Tibial nerve (tissue), 4 donors: Measurements from ENCODE around the gene SPATS2L. TPM values are rescaled to one million over a fixed set of nuclear protein-coding genes. Genes with fewer than 3 reads are reported as not detected.

Experiments used
- DNase-seq, 2 donors: peaks; one replicate each; pipeline ENCODE4 v3.0.0-alpha.2; 2019; ENCODE audit warnings: low spot score in 2 of 2
- H3K27ac ChIP-seq, 4 donors: fragments of 200-600 bp; sonication (generic) in 3 of 4; one replicate each; pipeline ENCODE4 v1.5.1; 2017 to 2019; ENCODE audit warnings: mild to moderate bottlenecking in 1 of 4
- H3K27me3 ChIP-seq, 2 donors: fragments of 200-600 bp; sonication (generic) in 1 of 2; one replicate each; pipeline versions ENCODE4 v1.5.1 to v1.6.0; 2017 to 2019
- H3K36me3 ChIP-seq, 3 donors: fragments of 200-600 bp; sonication (generic); one replicate each; pipeline ENCODE4 v1.5.1; 2018 to 2019
- H3K4me1 ChIP-seq, 4 donors: fragments of 200-600 bp; sonication (generic) in 3 of 4; one replicate each; pipeline ENCODE4 v1.5.1; 2017 to 2019
- H3K4me3 ChIP-seq, 4 donors: fragments of 200-600 bp; sonication (generic) in 3 of 4; one replicate each; pipeline ENCODE4 v1.5.1; 2017 to 2019; ENCODE audit warnings: mild to moderate bottlenecking in 1 of 4, moderate library complexity in 1 of 4
- H3K9me3 ChIP-seq, 4 donors: fragments of 200-600 bp; sonication (generic) in 3 of 4; one replicate each; pipeline ENCODE4 v1.5.1; 2017 to 2019
- EP300 ChIP-seq, 2 donors: sonication (generic); formaldehyde crosslinking; IDR thresholded peaks; one replicate each; pipeline ENCODE4 v1.6.1; 2017; ENCODE audit warnings: antibody characterized with exemption in 2 of 2, mild to moderate bottlenecking in 1 of 2
- POLR2A ChIP-seq, 2 donors: fragments of 450-650 bp; IDR thresholded peaks; one replicate each; pipeline ENCODE4 v1.6.1; 2017; ENCODE audit warnings: antibody characterized with exemption in 2 of 2, mild to moderate bottlenecking in 2 of 2, moderate library complexity in 2 of 2
- WGBS, 2 donors: methylation state at CpG; one replicate each; pipeline ENCODE4 v1.1.5; 2018; 5-methylcytosine and 5-hydroxymethylcytosine counted together
- total RNA-seq, 4 donors: library from RNA; depleted of rRNA; stranded (reverse); fragments of >200 nt; gene quantifications; one replicate each; pipeline ENCODE4 v1.1.0, GENCODE V29; 2016
- TF ChIP-seq, protein P1 (sequence below), 5 experiments: fragments of 200-600 bp in 3 of 5; fragments of 450-650 bp in 2 of 5; sonication (generic) in 3 of 5; IDR thresholded peaks; one replicate each; pipeline ENCODE4 v1.5.1; 2016 to 2019; ENCODE audit warnings: antibody characterized with exemption in 5 of 5, mild to moderate bottlenecking in 3 of 5, moderate library complexity in 2 of 5

The SPATS2L gene
- total RNA-seq, 4 donors from 2014 or later: 50.9 to 74.1 (median 57.2) TPM

DNA sequence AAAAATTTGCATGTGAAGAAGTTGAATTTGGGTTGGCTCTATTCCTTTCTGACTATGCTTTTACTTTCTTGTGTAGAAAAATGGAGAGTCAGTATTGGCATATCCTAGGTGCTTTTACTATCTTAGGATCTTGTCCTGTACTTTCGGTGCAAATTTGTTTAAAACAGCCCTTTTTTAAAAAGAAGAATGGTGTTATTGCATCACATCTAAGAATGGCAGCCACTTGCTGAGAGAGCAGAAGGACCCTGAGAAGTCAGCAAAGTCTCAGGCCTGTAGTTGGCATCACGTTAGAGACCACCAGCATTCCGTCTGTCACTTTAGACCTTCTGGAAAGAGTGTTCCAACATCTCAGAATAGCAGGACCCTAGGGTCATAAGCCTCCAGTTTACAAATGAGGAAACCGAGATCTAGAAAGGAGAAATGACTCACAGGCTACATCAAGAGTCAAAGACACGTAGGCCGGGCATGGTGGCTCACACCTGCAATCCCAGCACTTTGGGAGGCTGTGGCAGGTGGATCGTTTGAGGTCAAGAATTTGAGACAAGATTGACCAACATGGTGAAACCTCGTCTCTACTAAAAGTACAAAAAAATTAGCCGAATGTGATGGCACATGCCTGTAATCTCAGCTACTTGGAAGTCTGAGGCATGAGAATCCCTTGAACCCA is 42.5 kb downstream of the SPATS2L start:
- no peak for DNase-seq

DNA sequence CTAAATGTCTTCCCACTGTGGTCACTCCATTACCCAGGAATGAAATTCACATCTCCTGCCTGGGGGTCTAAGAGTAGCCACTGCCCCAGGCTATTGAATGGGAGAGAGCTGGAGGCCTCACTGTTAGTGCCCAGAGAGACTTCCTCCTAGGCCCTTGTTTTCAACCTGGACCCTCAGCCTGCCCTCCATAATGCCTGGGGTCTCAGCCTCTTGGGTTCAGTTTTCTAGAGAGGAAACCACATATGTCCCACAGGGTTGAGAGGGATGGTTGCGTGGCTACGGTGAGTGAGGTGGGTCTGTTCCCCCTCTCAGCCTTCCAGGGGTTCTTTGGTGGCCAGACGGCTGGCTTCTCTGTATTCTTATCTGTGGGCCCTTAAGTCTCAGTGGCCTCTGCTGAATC is 43.4 kb downstream of the SPATS2L start:
- TF ChIP-seq POLR2A (IDR thresholded peaks at IDR 0.05): no peak
- no peak for TF ChIP-seq EP300 (IDR thresholded peaks at IDR 0.05)
- TF ChIP-seq, protein P1, sequence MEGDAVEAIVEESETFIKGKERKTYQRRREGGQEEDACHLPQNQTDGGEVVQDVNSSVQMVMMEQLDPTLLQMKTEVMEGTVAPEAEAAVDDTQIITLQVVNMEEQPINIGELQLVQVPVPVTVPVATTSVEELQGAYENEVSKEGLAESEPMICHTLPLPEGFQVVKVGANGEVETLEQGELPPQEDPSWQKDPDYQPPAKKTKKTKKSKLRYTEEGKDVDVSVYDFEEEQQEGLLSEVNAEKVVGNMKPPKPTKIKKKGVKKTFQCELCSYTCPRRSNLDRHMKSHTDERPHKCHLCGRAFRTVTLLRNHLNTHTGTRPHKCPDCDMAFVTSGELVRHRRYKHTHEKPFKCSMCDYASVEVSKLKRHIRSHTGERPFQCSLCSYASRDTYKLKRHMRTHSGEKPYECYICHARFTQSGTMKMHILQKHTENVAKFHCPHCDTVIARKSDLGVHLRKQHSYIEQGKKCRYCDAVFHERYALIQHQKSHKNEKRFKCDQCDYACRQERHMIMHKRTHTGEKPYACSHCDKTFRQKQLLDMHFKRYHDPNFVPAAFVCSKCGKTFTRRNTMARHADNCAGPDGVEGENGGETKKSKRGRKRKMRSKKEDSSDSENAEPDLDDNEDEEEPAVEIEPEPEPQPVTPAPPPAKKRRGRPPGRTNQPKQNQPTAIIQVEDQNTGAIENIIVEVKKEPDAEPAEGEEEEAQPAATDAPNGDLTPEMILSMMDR (IDR thresholded peaks at IDR 0.05): no peak
- no peak for DNase-seq
- Histone ChIP-seq H3K36me3 (no peaks in the 10 kb centered on the region), H3K27me3 (no peaks in the 10 kb centered on the region), H3K27ac (no peak overlapping the region), H3K4me1 (peaks cover 0 to 74% (median 11%) of the 10 kb centered on the region in 4 donors), H3K9me3 (no peaks in the 10 kb centered on the region), H3K4me3 (no peak overlapping the region)
- WGBS, 2 donors: 89 to 98% methylated on average over 3 of the region's 3 CpGs

More for the DNA sequence above, 42.5 kb downstream of the SPATS2L start:
- H3K27me3 ChIP-seq: no peaks in the 10 kb centered on the region
- H3K27ac ChIP-seq: no peak overlapping the region
- H3K9me3 ChIP-seq: no peaks in the 10 kb centered on the region
- H3K36me3 ChIP-seq: no peaks in the 10 kb centered on the region
- WGBS, 2 donors: 78 to 79% methylated on average over 9 of the region's 9 CpGs
- no peak overlapping the region for H3K4me3 ChIP-seq
- H3K4me1 ChIP-seq: peaks cover 0 to 74% (median 11%) of the 10 kb centered on the region in 4 donors
- no peak for TF ChIP-seq EP300 (IDR thresholded peaks at IDR 0.05)
- no peak for TF ChIP-seq POLR2A (IDR thresholded peaks at IDR 0.05)
- TF ChIP-seq, protein P1 (IDR thresholded peaks at IDR 0.05): no peak

DNA sequence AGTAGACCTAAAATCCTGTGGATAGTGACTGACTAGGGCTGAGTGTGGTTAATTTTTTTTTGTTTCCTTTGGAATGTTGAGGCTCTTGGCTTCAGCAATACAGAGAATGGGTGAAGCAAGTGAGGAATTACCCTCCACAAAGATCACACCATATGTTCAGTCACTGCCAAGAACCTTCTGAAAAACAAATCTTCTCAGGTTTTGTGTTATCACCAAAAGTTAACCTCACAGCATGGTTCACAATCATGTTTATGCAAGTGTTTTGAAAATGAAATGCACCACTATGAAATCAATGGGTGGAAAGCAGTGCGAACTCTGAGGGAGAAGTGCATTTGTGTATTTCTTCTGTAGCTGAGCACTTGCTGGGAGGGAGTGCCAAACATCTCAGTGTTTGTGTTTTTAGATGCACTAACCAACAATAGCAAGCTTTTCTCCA is 44.4 kb downstream of the SPATS2L start:
- no peak overlapping the region for H3K4me3 ChIP-seq
- no peaks in the 10 kb centered on the region for H3K9me3 ChIP-seq
- H3K27ac ChIP-seq: no peak overlapping the region
- peaks cover 0 to 70% (median 8%) of the 10 kb centered on the region in 4 donors for H3K4me1 ChIP-seq
- TF ChIP-seq, protein P1 (IDR thresholded peaks at IDR 0.05): no peak
- TF ChIP-seq EP300 (IDR thresholded peaks at IDR 0.05) (no peak), POLR2A (IDR thresholded peaks at IDR 0.05) (no peak)
- no peaks in the 10 kb centered on the region for H3K27me3 ChIP-seq
- WGBS, 2 donors: 72% methylated on average over 1 of the region's 1 CpG
- no peaks in the 10 kb centered on the region for H3K36me3 ChIP-seq
- no peak for DNase-seq

DNA sequence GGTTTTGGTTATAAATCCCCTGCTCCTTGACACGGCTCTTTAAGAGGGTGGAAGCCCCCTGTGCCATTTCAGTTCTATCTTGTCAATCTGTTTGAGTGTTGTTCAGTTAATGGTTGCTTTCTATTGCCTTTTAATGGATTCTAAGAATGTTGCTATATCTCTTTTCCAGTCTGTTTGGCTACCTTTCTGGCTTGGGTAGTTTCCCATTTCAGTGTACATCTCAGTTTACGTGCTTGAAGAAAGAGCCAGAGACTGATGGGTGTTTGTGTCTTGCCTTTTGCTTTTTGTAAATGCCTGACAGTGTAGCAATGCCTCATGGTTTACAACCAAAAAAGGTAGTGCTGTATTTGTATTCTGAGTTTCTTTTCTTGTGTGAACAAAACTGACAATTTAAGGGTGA is 45.3 kb downstream of the SPATS2L start:
- Histone ChIP-seq H3K27me3 (no peaks in the 10 kb centered on the region), H3K4me3 (no peak overlapping the region), H3K27ac (no peak overlapping the region), H3K9me3 (no peaks in the 10 kb centered on the region), H3K4me1 (peaks cover 0 to 70% (median 8%) of the 10 kb centered on the region in 4 donors), H3K36me3 (no peaks in the 10 kb centered on the region)
- no peak for DNase-seq
- TF ChIP-seq EP300 (IDR thresholded peaks at IDR 0.05) (no peak), POLR2A (IDR thresholded peaks at IDR 0.05) (no peak)
- TF ChIP-seq, protein P1 (IDR thresholded peaks at IDR 0.05): no peak
- 78 to 81% methylated on average over 2 of the region's 2 CpGs for WGBS, 2 donors

DNA sequence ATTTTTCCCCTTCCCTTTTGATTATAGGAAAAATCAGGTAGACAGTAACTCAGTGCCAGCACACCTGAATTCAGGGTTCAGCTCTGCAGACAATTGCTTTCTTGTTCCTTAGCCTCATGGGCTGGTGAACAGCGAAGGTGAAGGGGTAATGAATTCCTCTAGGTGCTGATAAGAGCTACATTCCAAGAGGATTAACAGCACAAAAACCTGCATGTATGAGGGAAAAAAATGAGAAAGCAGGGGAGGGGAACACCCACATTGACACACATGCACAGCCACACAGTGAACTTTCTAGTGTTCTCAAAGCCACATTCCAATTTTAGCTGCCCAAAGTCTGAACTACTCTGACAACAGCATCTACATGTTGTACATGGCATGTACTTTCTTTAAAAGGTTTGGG is 46.1 kb downstream of the SPATS2L start:
- DNase-seq: no peak
- no peaks in the 10 kb centered on the region for H3K9me3 ChIP-seq
- H3K4me3 ChIP-seq: no peak overlapping the region
- no peaks in the 10 kb centered on the region for H3K27me3 ChIP-seq
- H3K27ac ChIP-seq: peak overlapping the region in 2 of 4 donors; percentile 18 to 51
- WGBS, 2 donors: 68 to 77% methylated on average over 1 of the region's 1 CpG
- H3K36me3 ChIP-seq: no peaks in the 10 kb centered on the region
- TF ChIP-seq EP300 (IDR thresholded peaks at IDR 0.05) (no peak), POLR2A (IDR thresholded peaks at IDR 0.05) (no peak)
- TF ChIP-seq, protein P1 (IDR thresholded peaks at IDR 0.05): no peak
- H3K4me1 ChIP-seq: peaks cover 0 to 70% (median 8%) of the 10 kb centered on the region in 4 donors
